GM23248 (cell line): ENCODE data around the gene IRS1. TPM values are rescaled to one million over a fixed set of nuclear protein-coding genes. Genes with fewer than 3 reads are reported as not detected.

Experiments
- DNase-seq: peaks from one replicate; pipeline ENCODE4 v3.0.0-alpha.2; 2015
- H2AFZ ChIP-seq: fragments of 200-600 bp; sonication (generic); 2 replicates; pipeline ENCODE4 v1.6.1; 2016; ENCODE audit warnings: antibody characterized with exemption
- H3F3A ChIP-seq: fragments of 200-600 bp; sonication (generic); 2 replicates; pipeline ENCODE4 v1.6.1; 2016; ENCODE audit warnings: mild to moderate bottlenecking, antibody characterized with exemption, mixed run types; ENCODE audit not compliant: insufficient read depth
- H3K27ac ChIP-seq: fragments of 200-600 bp; sonication (generic); 2 replicates; pipeline ENCODE4 v1.5.1; 2016; ENCODE audit warnings: mild to moderate bottlenecking
- H3K27me3 ChIP-seq: fragments of 200-600 bp; sonication (generic); replicated peaks from 2 replicates; pipeline ENCODE4 v1.6.1; 2016; ENCODE audit warnings: mild to moderate bottlenecking; ENCODE audit not compliant: insufficient read depth
- H3K36me3 ChIP-seq: fragments of 200-600 bp; sonication (generic); 2 replicates; pipeline ENCODE4 v1.6.1; 2016; ENCODE audit warnings: low read depth, mild to moderate bottlenecking
- H3K4me1 ChIP-seq: fragments of 200-600 bp; sonication (generic); 2 replicates; pipeline ENCODE4 v1.6.1; 2016; ENCODE audit warnings: mild to moderate bottlenecking; ENCODE audit not compliant: insufficient read depth
- H3K4me2 ChIP-seq: fragments of 200-600 bp; sonication (generic); one replicate; pipeline ENCODE4 v1.6.1; 2016; ENCODE audit warnings: mild to moderate bottlenecking; ENCODE audit not compliant: unreplicated experiment
- H3K4me3 ChIP-seq: fragments of 200-600 bp; sonication (generic); 2 replicates; pipeline ENCODE4 v1.5.1; 2016; ENCODE audit warnings: mild to moderate bottlenecking
- H3K79me2 ChIP-seq: fragments of 200-600 bp; sonication (generic); 2 replicates; pipeline ENCODE4 v1.6.1; 2016; ENCODE audit warnings: mild to moderate bottlenecking; ENCODE audit not compliant: insufficient read depth
- H3K9ac ChIP-seq: fragments of 200-600 bp; sonication (generic); 2 replicates; pipeline ENCODE4 v1.6.1; 2016; ENCODE audit warnings: mild to moderate bottlenecking
- H3K9me2 ChIP-seq: fragments of 200-600 bp; sonication (generic); 2 replicates; pipeline ENCODE4 v1.6.1; 2016; ENCODE audit warnings: mixed run types, mild to moderate bottlenecking, moderate library complexity; ENCODE audit not compliant: insufficient read depth
- H3K9me3 ChIP-seq: fragments of 200-600 bp; sonication (generic); one replicate; pipeline ENCODE4 v1.6.1; 2017; ENCODE audit warnings: low read depth
- H4K20me1 ChIP-seq: fragments of 200-600 bp; sonication (generic); 2 replicates; pipeline ENCODE4 v1.6.0; 2016; ENCODE audit not compliant: insufficient read depth
- EZH2 ChIP-seq: fragments of 200-600 bp; sonication (generic); IDR thresholded peaks from 2 replicates; pipeline ENCODE4 v1.6.1; 2018; ENCODE audit warnings: antibody characterized with exemption, mild to moderate bottlenecking; ENCODE audit not compliant: insufficient read depth, poor library complexity, severe bottlenecking
- EZH2phosphoT487 ChIP-seq: fragments of 200-600 bp; sonication (generic); IDR thresholded peaks from 2 replicates; pipeline ENCODE4 v1.6.1; 2018; ENCODE audit warnings: antibody characterized with exemption, moderate library complexity, mild to moderate bottlenecking, low read depth; ENCODE audit not compliant: insufficient read depth
- WGBS, 2 experiments: methylation state at CpG; one replicate each; pipeline ENCODE4 v1.1.6; 2015 to 2017; ENCODE audit warnings: low lambda C conversion rate in 2 of 2, low coverage in 1 of 2; ENCODE audit errors: missing lambda C conversion rate in 2 of 2; 5-methylcytosine and 5-hydroxymethylcytosine counted together
- in situ Hi-C: fragments of 300-500 bp; cut with MboI; formaldehyde crosslinking; loops from 2 replicates; pipeline ENCODE4 v1.15.0; 2020
- polyA plus RNA-seq: library from polyadenylated mRNA; unstranded; fragments of >200 nt; fragmentation: Nextera tagmentation; extraction: Ambion mirVana; gene quantifications from 2 replicates; pipeline ENCODE4 v1.2.1, GENCODE V29; 2016
- total RNA-seq: library from RNA; depleted of rRNA; stranded (reverse); fragments of >200 nt; shearing (Covaris generic); gene quantifications from 2 replicates; pipeline ENCODE4 v1.2.3, GENCODE V29; 2014

The IRS1 gene
- total and polyA plus RNA-seq, 2 experiments from 2014 or later = 8.4 to 18.8 TPM

- Histone ChIP-seq H2AFZ (no peak overlapping the region), H3K27me3 (no peaks in the 10 kb centered on the region), H3K4me2 (peak overlapping the region; percentile 98), H4K20me1 (no peaks in the 10 kb centered on the region), H3K9ac (peak overlapping the region; percentile 95), H3K36me3 (no peaks in the 10 kb centered on the region), H3K79me2 (peaks cover 84% of the 10 kb centered on the region), H3K4me3 (peak overlapping the region; percentile 75), H3K4me1 (peaks cover 25% of the 10 kb centered on the region; the same call in 1 of the 2 replicates), H3K9me3 (no peaks in the 10 kb centered on the region), H3K9me2 (no peaks in the 10 kb centered on the region), H3F3A (peaks cover 42% of the 10 kb centered on the region), H3K27ac (peak overlapping the region; percentile 90)
- WGBS, 2 experiments = 1 to 3% methylated on average over 25 to 26 of the region's 26 CpGs
- DNase-seq = peak; percentile 77
- TF ChIP-seq EZH2phosphoT487 (no peak), EZH2 (no peak)
- in situ Hi-C loops = loop anchor here (5.0 to 10.0 kb wide), 3 partner anchors 371 to 908 kb away; no protein-coding TSS in a partner anchor
These were observed 4.2 kb downstream of the IRS1 start for GRCh38 chr2:226795281-226796011.

GRCh38 chr2:226794751-226795171 lies 4.9 kb downstream of the IRS1 start:
- peak overlapping the region; percentile 90 for H3K27ac ChIP-seq
- H3K9me3 ChIP-seq = no peaks in the 10 kb centered on the region
- 3% methylated on average over 8 to 9 of the region's 9 CpGs for WGBS, 2 experiments
- H3K9ac ChIP-seq = peak overlapping the region; percentile 95
- H3K27me3 ChIP-seq = no peaks in the 10 kb centered on the region
- H2AFZ ChIP-seq = peak overlapping the region; percentile 35; the same call in 1 of the 2 replicates
- H3F3A ChIP-seq = peaks cover 45% of the 10 kb centered on the region
- DNase-seq = peak; percentile 74
- in situ Hi-C loops = loop anchor here (5.0 to 10.0 kb wide), 3 partner anchors 370 to 907 kb away; no protein-coding TSS in a partner anchor
- no peaks in the 10 kb centered on the region for H3K9me2 ChIP-seq
- peak overlapping the region; percentile 75 for H3K4me3 ChIP-seq
- no peaks in the 10 kb centered on the region for H4K20me1 ChIP-seq
- peaks cover 91% of the 10 kb centered on the region for H3K79me2 ChIP-seq
- peaks cover 28% of the 10 kb centered on the region for H3K4me1 ChIP-seq
- H3K4me2 ChIP-seq = peak overlapping the region; percentile 98
- TF ChIP-seq EZH2 = no peak
- no peak for TF ChIP-seq EZH2phosphoT487
- H3K36me3 ChIP-seq = no peaks in the 10 kb centered on the region

- Histone ChIP-seq H3K79me2 (peaks cover 96% of the 10 kb centered on the region), H3K9me2 (no peaks in the 10 kb centered on the region), H3F3A (peaks cover 49% of the 10 kb centered on the region), H3K9ac (peak overlapping the region; percentile 95), H3K9me3 (no peaks in the 10 kb centered on the region), H4K20me1 (no peaks in the 10 kb centered on the region), H3K27ac (peak overlapping the region; percentile 90), H3K4me2 (peak overlapping the region; percentile 98), H2AFZ (peak overlapping the region; percentile 35; the same call in 1 of the 2 replicates), H3K4me1 (peaks cover 32% of the 10 kb centered on the region), H3K36me3 (no peaks in the 10 kb centered on the region), H3K27me3 (no peaks in the 10 kb centered on the region), H3K4me3 (peak overlapping the region; percentile 75)
- TF ChIP-seq EZH2 (no peak), EZH2phosphoT487 (no peak)
- in situ Hi-C loops = loop anchor here (10.0 kb wide), 2 partner anchors 369 to 599 kb away; no protein-coding TSS in a partner anchor
- peak; percentile 53 for DNase-seq
- WGBS, 2 experiments = 1 to 3% methylated on average over 4 of the region's 4 CpGs
These were observed 5.4 kb downstream of the IRS1 start for GRCh38 chr2:226794196-226794661.

- H3K9me3 ChIP-seq = no peaks in the 10 kb centered on the region
- no peak for TF ChIP-seq EZH2
- TF ChIP-seq EZH2phosphoT487 = no peak
- peak overlapping the region; percentile 98 for H3K4me2 ChIP-seq
- 1 to 2% methylated on average over 2 of the region's 2 CpGs for WGBS, 2 experiments
- H3K79me2 ChIP-seq = peaks cover 98% of the 10 kb centered on the region
- peak overlapping the region; percentile 95 for H3K9ac ChIP-seq
- H3K36me3 ChIP-seq = no peaks in the 10 kb centered on the region
- no peaks in the 10 kb centered on the region for H3K27me3 ChIP-seq
- H3K4me3 ChIP-seq = peak overlapping the region; percentile 75
- DNase-seq = peak; percentile 49
- H3F3A ChIP-seq = peaks cover 54% of the 10 kb centered on the region
- in situ Hi-C loops = loop anchor here (10.0 kb wide), 2 partner anchors 369 to 599 kb away; no protein-coding TSS in a partner anchor
- H3K9me2 ChIP-seq = no peaks in the 10 kb centered on the region
- H3K4me1 ChIP-seq = peaks cover 38% of the 10 kb centered on the region
- H4K20me1 ChIP-seq = no peaks in the 10 kb centered on the region
- H2AFZ ChIP-seq = peak overlapping the region; percentile 35; the same call in 1 of the 2 replicates
- H3K27ac ChIP-seq = peak overlapping the region; percentile 90
These were observed 6.0 kb downstream of the IRS1 start for GRCh38 chr2:226793646-226794045.
